Activated CD8-positive, alpha-beta memory T cell treated with anti-CD3 and anti-CD28 coated beads for 48 hours (primary cell): ENCODE measurements around the gene ANGEL1.
A peak's percentile ranks its signal among the peaks of the same experiment; 100 is the strongest.

ENCODE experiments used
- DNase-seq, 3 experiments: peaks; one replicate each; pipeline ENCODE4 v3.0.0-alpha.2; 2020; ENCODE audit warnings: low read depth in 2 of 3, low spot score in 2 of 3

ANGEL1 gene

GRCh38 chr14:76812422-76813383, at the start of gene ANGEL1:
ANGEL1 (minus strand) TSS chr14:76812882; CDS start chr14:76812827, 55 bp downstream.
- DNase-seq: peak; percentile 85 to 95 (median 93)

GRCh38 chr14:76861574-76862255, 49.0 kb upstream of the ANGEL1 start:
- DNase-seq: no peak

- no peak for DNase-seq
Measured at GRCh38 chr14:76856769-76857168, 44.1 kb upstream of the ANGEL1 start.

GRCh38 chr14:76855066-76855465, 42.4 kb upstream of the ANGEL1 start:
- no peak for DNase-seq

GRCh38 chr14:76848879-76849278, 36.2 kb upstream of the ANGEL1 start:
- no peak for DNase-seq

- no peak for DNase-seq
Measured at GRCh38 chr14:76846331-76847047, 33.8 kb upstream of the ANGEL1 start.

GRCh38 chr14:76844223-76844622, 31.5 kb upstream of the ANGEL1 start:
- peak; percentile 10 to 28 (median 17) for DNase-seq

- DNase-seq: no peak
Measured at GRCh38 chr14:76842414-76842813, 29.7 kb upstream of the ANGEL1 start.

- DNase-seq: no peak
Measured at GRCh38 chr14:76837524-76837923, 24.8 kb upstream of the ANGEL1 start.

GRCh38 chr14:76836029-76836630, 23.4 kb upstream of the ANGEL1 start:
- no peak for DNase-seq

GRCh38 chr14:76834241-76834661, 21.6 kb upstream of the ANGEL1 start:
- no peak for DNase-seq

GRCh38 chr14:76833011-76833410, 20.3 kb upstream of the ANGEL1 start:
- no peak for DNase-seq

GRCh38 chr14:76832503-76832988, 19.9 kb upstream of the ANGEL1 start:
- DNase-seq: no peak

GRCh38 chr14:76830556-76830955, 17.9 kb upstream of the ANGEL1 start:
- DNase-seq: no peak

- DNase-seq: no peak
Measured at GRCh38 chr14:76829650-76830421, 17.2 kb upstream of the ANGEL1 start.

GRCh38 chr14:76829013-76829365, 16.3 kb upstream of the ANGEL1 start:
- no peak for DNase-seq

GRCh38 chr14:76828339-76829012, 15.8 kb upstream of the ANGEL1 start:
- no peak for DNase-seq

GRCh38 chr14:76827696-76828296, 15.1 kb upstream of the ANGEL1 start:
- no peak for DNase-seq

- DNase-seq: no peak
Measured at GRCh38 chr14:76826122-76826521, 13.4 kb upstream of the ANGEL1 start, which contains the start of gene LRRC74A. LRRC74A (plus strand) TSS chr14:76826408; CDS start chr14:76826698, 290 bp downstream.
